SK-N-SH treated with all-trans-retinoic acid at 6 μM for 48 hours (cell line): Measurements from ENCODE around the gene GHDC.
"Not testable (repeated sequence)": the region's sequence is repeated elsewhere in the genome, so short reads cannot be mapped to it uniquely, and the experiment has no call there.

ENCODE experiments used
- ARNTL ChIP-seq: fragments of 450-650 bp; formaldehyde crosslinking; IDR thresholded peaks from 2 replicates; pipeline ENCODE4 v1.5.0; 2020; ENCODE audit warnings: low read depth, mild to moderate bottlenecking, moderate library complexity, borderline replicate concordance
- ISL1 ChIP-seq: fragments of 250-450 bp; sonication (Bioruptor Pico); IDR thresholded peaks from 2 replicates; pipeline ENCODE4 v2.1.2; 2022; ENCODE audit warnings: mild to moderate bottlenecking, moderate library complexity
- TCF4 ChIP-seq: fragments of 250-450 bp; sonication (Bioruptor Pico); IDR thresholded peaks from 2 replicates; pipeline ENCODE4 v1.8.0; 2021; ENCODE audit warnings: mild to moderate bottlenecking, moderate library complexity, borderline replicate concordance
- TOX ChIP-seq: fragments of 250-450 bp; sonication (Bioruptor Pico); IDR thresholded peaks from 2 replicates; pipeline ENCODE4 v1.8.0; 2021; ENCODE audit warnings: mild to moderate bottlenecking, moderate library complexity, borderline replicate concordance
- ZC3H10 ChIP-seq: fragments of 250-450 bp; sonication (Bioruptor Pico); IDR thresholded peaks from 2 replicates; pipeline ENCODE4 v1.5.1; 2021; ENCODE audit warnings: mild to moderate bottlenecking, moderate library complexity
- ZFP3 ChIP-seq: fragments of 250-450 bp; sonication (Bioruptor Pico); IDR thresholded peaks from 2 replicates; pipeline ENCODE4 v1.5.0; 2020; ENCODE audit warnings: mild to moderate bottlenecking, moderate library complexity
- ZFP30 ChIP-seq: fragments of 450-650 bp; formaldehyde crosslinking; IDR thresholded peaks from 2 replicates; pipeline ENCODE4 v1.5.0; 2022; ENCODE audit warnings: mild to moderate bottlenecking, moderate library complexity
- ZNF565 ChIP-seq: fragments of 450-650 bp; formaldehyde crosslinking; conservative IDR thresholded peaks from 2 replicates; pipeline ENCODE4 v1.5.0; 2020; ENCODE audit warnings: low read depth, mild to moderate bottlenecking, moderate library complexity
- ZNF70 ChIP-seq: fragments of 450-650 bp; formaldehyde crosslinking; IDR thresholded peaks from 2 replicates; pipeline ENCODE4 v1.5.0; 2020; ENCODE audit warnings: mild to moderate bottlenecking, moderate library complexity
- ZNF8 ChIP-seq: fragments of 450-650 bp; formaldehyde crosslinking; IDR thresholded peaks from 2 replicates; pipeline ENCODE4 v1.5.0; 2020; ENCODE audit warnings: mild to moderate bottlenecking, moderate library complexity
- TF ChIP-seq, protein P1 (sequence below): fragments of 250-450 bp; sonication (Bioruptor Pico); IDR thresholded peaks from 2 replicates; pipeline ENCODE4 v1.8.0; 2021; ENCODE audit warnings: low read depth, mild to moderate bottlenecking, moderate library complexity, borderline replicate concordance
- TF ChIP-seq, protein P2 (sequence below): fragments of 250-450 bp; sonication (Bioruptor Pico); IDR thresholded peaks from 2 replicates; pipeline ENCODE4 v1.5.1; 2021; ENCODE audit warnings: mild to moderate bottlenecking, moderate library complexity

DNA sequence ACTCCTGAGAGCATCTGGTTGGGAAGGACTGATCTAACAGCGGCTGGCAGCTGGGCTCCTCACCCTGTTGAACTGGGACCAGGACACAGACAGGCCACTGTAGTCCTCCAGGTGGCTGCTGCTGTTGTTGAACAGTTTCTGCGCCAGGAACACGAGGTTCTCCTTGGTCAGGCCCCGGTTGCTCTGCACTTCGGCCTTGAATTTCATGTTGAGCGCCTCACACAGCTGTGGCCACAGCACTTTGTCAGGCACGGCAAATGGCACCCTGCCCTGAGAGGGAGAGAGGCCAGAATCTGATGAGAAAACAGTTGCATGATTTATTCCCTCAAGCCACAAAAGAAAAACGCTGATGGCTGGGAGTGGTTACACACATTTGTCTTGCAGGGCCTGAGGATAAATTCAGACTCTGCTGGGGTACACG is 17.6 kb upstream of the GHDC start:
- not testable (repeated sequence) for TF ChIP-seq ZFP30 (CRISPR knock-in tag); ZC3H10 (CRISPR knock-in tag); ZNF70; TOX (CRISPR knock-in tag); TCF4 (CRISPR knock-in tag); ARNTL (CRISPR knock-in tag); ISL1 (CRISPR knock-in tag); ZFP3; ZNF8 (CRISPR knock-in tag); ZNF565 (CRISPR knock-in tag)
- TF ChIP-seq, protein P1, sequence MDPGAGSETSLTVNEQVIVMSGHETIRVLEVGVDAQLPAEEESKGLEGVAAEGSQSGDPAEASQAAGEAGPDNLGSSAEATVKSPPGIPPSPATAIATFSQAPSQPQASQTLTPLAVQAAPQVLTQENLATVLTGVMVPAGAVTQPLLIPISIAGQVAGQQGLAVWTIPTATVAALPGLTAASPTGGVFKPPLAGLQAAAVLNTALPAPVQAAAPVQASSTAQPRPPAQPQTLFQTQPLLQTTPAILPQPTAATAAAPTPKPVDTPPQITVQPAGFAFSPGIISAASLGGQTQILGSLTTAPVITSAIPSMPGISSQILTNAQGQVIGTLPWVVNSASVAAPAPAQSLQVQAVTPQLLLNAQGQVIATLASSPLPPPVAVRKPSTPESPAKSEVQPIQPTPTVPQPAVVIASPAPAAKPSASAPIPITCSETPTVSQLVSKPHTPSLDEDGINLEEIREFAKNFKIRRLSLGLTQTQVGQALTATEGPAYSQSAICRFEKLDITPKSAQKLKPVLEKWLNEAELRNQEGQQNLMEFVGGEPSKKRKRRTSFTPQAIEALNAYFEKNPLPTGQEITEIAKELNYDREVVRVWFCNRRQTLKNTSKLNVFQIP (CRISPR knock-in tag): not testable (repeated sequence)
- TF ChIP-seq, protein P2, sequence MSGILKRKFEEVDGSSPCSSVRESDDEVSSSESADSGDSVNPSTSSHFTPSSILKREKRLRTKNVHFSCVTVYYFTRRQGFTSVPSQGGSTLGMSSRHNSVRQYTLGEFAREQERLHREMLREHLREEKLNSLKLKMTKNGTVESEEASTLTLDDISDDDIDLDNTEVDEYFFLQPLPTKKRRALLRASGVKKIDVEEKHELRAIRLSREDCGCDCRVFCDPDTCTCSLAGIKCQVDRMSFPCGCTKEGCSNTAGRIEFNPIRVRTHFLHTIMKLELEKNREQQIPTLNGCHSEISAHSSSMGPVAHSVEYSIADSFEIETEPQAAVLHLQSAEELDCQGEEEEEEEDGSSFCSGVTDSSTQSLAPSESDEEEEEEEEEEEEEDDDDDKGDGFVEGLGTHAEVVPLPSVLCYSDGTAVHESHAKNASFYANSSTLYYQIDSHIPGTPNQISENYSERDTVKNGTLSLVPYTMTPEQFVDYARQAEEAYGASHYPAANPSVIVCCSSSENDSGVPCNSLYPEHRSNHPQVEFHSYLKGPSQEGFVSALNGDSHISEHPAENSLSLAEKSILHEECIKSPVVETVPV: not testable (repeated sequence)
